Spleen (tissue), 11 donors: ENCODE measurements around the gene ITGB5. TPM values are rescaled to one million over a fixed set of nuclear protein-coding genes. Genes with fewer than 3 reads are reported as not detected.
"Not testable (repeated sequence)": the region's sequence is repeated elsewhere in the genome, so short reads cannot be mapped to it uniquely, and the experiment has no call there.

Experiments used
- DNase-seq: peaks from one replicate; pipeline ENCODE4 v3.0.0-alpha.2; 2020
- H3K27ac ChIP-seq, 8 donors: fragments of 200-600 bp; sonication (generic) in 7 of 8; 1 replicate in 4 of 8; 2 replicates in 4 of 8; pipeline versions ENCODE4 v1.5.0 to v1.8.0; 2016 to 2021; ENCODE audit warnings: inconsistent platforms in 4 of 8, mild to moderate bottlenecking in 4 of 8, moderate library complexity in 1 of 8
- H3K27me3 ChIP-seq, 7 donors: fragments of 200-600 bp; sonication (generic) in 6 of 7; replicated peaks in 1 of 7; 1 replicate in 4 of 7; 2 replicates in 3 of 7; pipeline versions ENCODE4 v1.5.0 to v1.8.0; 2016 to 2021; ENCODE audit warnings: inconsistent platforms in 3 of 7, mild to moderate bottlenecking in 1 of 7
- H3K36me3 ChIP-seq, 6 donors: fragments of 200-600 bp; sonication (generic) in 5 of 6; 1 replicate in 4 of 6; 2 replicates in 2 of 6; pipeline versions ENCODE4 v1.5.0 to v1.8.0; 2016 to 2021; ENCODE audit warnings: inconsistent platforms in 2 of 6
- H3K4me1 ChIP-seq, 6 donors: fragments of 200-600 bp; sonication (generic) in 5 of 6; 1 replicate in 3 of 6; 2 replicates in 3 of 6; pipeline versions ENCODE4 v1.5.0 to v1.8.0; 2016 to 2021; ENCODE audit warnings: inconsistent platforms in 3 of 6
- H3K4me3 ChIP-seq, 8 donors: fragments of 200-600 bp; sonication (generic) in 7 of 8; 1 replicate in 4 of 8; 2 replicates in 4 of 8; pipeline versions ENCODE4 v1.5.0 to v1.8.0; 2016 to 2021; ENCODE audit warnings: inconsistent platforms in 4 of 8, mild to moderate bottlenecking in 4 of 8, moderate library complexity in 2 of 8
- H3K9me3 ChIP-seq, 8 donors: fragments of 200-600 bp; sonication (generic) in 7 of 8; 1 replicate in 4 of 8; 2 replicates in 4 of 8; pipeline versions ENCODE4 v1.5.0 to v1.8.0; 2016 to 2021; ENCODE audit warnings: inconsistent platforms in 4 of 8
- POLR2A ChIP-seq, 3 donors: fragments of 450-650 bp; IDR thresholded peaks; one replicate each; pipeline ENCODE4 v1.5.1; 2017; ENCODE audit warnings: antibody characterized with exemption in 3 of 3, mild to moderate bottlenecking in 1 of 3
- POLR2AphosphoS5 ChIP-seq, 3 donors: sonication (generic); formaldehyde crosslinking; IDR thresholded peaks; one replicate each; pipeline ENCODE4 v1.5.1; 2017; ENCODE audit warnings: antibody characterized with exemption in 3 of 3
- WGBS, 5 donors: extraction: QIAGEN DNeasy Blood & Tissue Kit in 3 of 5; methylation state at CpG; one replicate each; pipeline versions ENCODE4 v1.1.5 to v1.1.7; 2013 to 2018; 5-methylcytosine and 5-hydroxymethylcytosine counted together
- intact Hi-C: fragments of 100-400 bp; cut with DNase I; formaldehyde crosslinking; loops from one replicate; pipeline ENCODE4 v1.15.0; 2023; ENCODE audit warnings: low total_unique reads
- polyA plus RNA-seq, 3 donors: library from polyadenylated mRNA; stranded (reverse); fragments of 200-250 nt; gene quantifications; one replicate each; pipeline ENCODE4 v1.2.1, GENCODE V29; 2013
- total RNA-seq, 7 donors: library from RNA; depleted of rRNA in 3 of 7; stranded (reverse); fragments of >200 nt in 3 of 7; fragmentation: NEBNext Ultra II Directional in 4 of 7; extraction: Animal tissue kit (Norgen Biotek cat#: 25700) in 4 of 7; gene quantifications; one replicate each; pipeline versions ENCODE4 v1.1.0 to v1.2.1, GENCODE V29; 2016 to 2021
- TF ChIP-seq, protein P1 (sequence below), 11 experiments: fragments of 200-600 bp in 7 of 11; fragments of 450-650 bp in 4 of 11; sonication (generic) in 4 of 11; IDR thresholded peaks in 8 of 11; conservative IDR thresholded peaks in 3 of 11; 1 replicate in 7 of 11; 2 replicates in 4 of 11; pipeline versions ENCODE4 v1.4.0 to v1.8.0; 2016 to 2021; ENCODE audit warnings: antibody characterized with exemption in 11 of 11, inconsistent platforms in 4 of 11, mild to moderate bottlenecking in 1 of 11
- donor health status: healthy with polysubstance abuse.
- donor health status: DM: no; HTN: no; CAD: no; lungs with moderate emphysema.
- donor health status: DM: no; HTN: no; CAD: no.
- donor health status: Bipolar disorder and iron deficiency.
- donor health status: healthy.
- donor health status: DM: no; HTN: no; CAD: no.
- donor health status: DM: yes; HTN: yes; CAD: no.

The ITGB5 gene
- total and polyA plus RNA-seq, 10 donors, result 7.4 to 227 (median 108) TPM

DNA sequence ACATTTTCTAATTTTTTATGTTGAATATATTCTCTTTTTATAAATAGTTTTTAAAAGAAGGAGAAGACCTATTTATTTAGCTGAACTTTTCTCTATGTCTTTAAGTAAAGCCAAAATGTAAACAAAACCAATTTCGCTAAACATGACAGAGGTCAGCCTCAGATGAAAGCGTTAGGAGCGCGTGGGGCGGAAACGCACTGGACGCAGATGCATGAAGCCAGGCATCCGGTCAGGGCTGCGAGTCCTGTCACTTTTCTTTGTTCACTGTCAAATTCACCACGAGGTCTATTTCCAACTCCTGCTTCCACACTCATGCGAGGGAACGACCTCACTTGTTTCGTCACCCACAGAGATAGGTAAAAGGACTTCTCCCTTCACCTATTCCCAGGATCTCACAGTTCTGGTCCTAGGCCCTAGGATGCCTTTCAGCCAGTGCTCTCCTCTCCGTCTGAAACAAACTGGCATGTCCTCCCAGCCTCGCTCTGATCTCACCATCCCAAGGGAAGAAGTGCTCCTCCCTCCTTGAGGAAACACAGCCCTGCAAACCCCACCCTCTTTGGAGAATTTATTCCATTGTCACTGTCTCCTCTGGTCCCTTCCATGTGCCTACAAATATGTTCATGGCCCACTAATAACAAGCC, 57.9 kb downstream of the ITGB5 start:
- no peak overlapping the region for H3K4me3 ChIP-seq
- peaks cover 0 to 12% (median 2%) of the 10 kb centered on the region in 6 donors for H3K4me1 ChIP-seq
- intact Hi-C loops, result no loop called here
- H3K36me3 ChIP-seq, result no peaks in the 10 kb centered on the region
- 84 to 89% (median 87%) methylated on average over 15 of the region's 15 CpGs for WGBS, 5 donors
- H3K27me3 ChIP-seq, result no peaks in the 10 kb centered on the region
- TF ChIP-seq POLR2AphosphoS5 (IDR thresholded peaks at IDR 0.05), result no peak
- TF ChIP-seq, protein P1, sequence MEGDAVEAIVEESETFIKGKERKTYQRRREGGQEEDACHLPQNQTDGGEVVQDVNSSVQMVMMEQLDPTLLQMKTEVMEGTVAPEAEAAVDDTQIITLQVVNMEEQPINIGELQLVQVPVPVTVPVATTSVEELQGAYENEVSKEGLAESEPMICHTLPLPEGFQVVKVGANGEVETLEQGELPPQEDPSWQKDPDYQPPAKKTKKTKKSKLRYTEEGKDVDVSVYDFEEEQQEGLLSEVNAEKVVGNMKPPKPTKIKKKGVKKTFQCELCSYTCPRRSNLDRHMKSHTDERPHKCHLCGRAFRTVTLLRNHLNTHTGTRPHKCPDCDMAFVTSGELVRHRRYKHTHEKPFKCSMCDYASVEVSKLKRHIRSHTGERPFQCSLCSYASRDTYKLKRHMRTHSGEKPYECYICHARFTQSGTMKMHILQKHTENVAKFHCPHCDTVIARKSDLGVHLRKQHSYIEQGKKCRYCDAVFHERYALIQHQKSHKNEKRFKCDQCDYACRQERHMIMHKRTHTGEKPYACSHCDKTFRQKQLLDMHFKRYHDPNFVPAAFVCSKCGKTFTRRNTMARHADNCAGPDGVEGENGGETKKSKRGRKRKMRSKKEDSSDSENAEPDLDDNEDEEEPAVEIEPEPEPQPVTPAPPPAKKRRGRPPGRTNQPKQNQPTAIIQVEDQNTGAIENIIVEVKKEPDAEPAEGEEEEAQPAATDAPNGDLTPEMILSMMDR (IDR thresholded peaks at IDR 0.05 in 8 of 11, conservative IDR thresholded peaks at IDR 0.05 in 3 of 11), result no peak
- DNase-seq, result no peak
- H3K9me3 ChIP-seq, result no peaks in the 10 kb centered on the region
- peak overlapping the region in 1 of 8 donors; percentile 11 for H3K27ac ChIP-seq

DNA sequence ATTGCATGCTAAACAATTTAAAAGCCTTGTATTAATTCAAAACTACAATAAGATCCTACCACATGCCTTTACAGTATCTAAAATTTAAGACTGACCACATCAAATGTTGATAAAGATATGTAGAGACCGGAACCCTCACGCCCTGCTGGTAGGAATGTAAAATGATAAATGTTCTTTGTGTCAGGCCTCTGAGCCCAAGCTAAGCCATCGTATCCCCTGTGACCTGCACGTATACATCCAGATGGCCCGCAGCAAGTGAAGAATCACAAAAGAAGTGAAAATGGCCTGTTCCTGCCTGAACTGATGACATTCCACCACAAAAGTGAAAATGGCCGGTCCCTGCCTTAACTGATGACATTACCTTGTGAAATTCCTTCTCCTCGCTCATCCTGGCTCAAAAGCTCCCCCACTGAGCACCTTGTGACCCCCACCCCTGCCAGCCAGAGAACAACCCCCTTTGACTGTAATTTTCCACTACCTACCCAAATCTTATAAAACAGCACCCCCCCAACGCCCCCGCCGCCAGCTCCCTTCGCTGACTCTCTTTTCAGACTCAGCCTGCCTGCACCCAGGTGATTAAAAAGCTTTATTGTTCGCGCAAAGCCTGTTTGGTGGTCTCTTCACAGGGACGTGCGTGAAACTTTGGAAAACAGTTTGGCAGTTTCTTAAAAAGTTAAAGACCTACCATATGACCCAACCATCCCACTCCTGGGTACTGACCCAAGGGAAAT, 59.5 kb downstream of the ITGB5 start:
- TF ChIP-seq, protein P1 (IDR thresholded peaks at IDR 0.05 in 8 of 11, conservative IDR thresholded peaks at IDR 0.05 in 3 of 11), result peak in 1 of 11 experiments; percentile 14
- intact Hi-C loops, H3K9me3 ChIP-seq, DNase-seq, H3K27me3 ChIP-seq, H3K4me3 ChIP-seq, H3K36me3 ChIP-seq, H3K27ac ChIP-seq: not testable (repeated sequence)
- H3K4me1 ChIP-seq, result peaks cover 0 to 12% (median 0%) of the 10 kb centered on the region in 6 donors
- WGBS, 5 donors, result 87 to 92% (median 90%) methylated on average over 15 of the region's 15 CpGs

DNA sequence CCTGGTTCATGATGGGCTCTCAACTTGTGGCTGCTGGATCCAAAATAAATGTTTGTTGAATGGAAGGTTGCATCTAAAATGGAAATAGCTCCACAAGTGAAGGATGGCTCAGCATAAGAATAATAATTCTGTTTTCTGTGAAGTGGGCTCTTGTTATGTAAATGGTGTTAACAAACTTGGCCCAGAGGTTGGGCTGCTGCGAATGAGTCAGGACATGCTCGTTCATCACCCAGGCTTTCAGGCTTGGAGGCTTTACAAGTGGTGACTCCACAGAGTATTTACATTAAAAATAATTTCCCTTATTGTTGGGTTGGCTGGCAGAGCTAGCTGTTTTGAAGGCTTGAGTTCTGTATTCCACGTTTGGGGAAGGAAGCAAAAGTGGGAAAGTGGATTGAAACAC, 60.5 kb downstream of the ITGB5 start:
- no peaks in the 10 kb centered on the region for H3K36me3 ChIP-seq
- intact Hi-C loops, result no loop called here
- TF ChIP-seq POLR2A (IDR thresholded peaks at IDR 0.05) (no peak), POLR2AphosphoS5 (IDR thresholded peaks at IDR 0.05) (no peak)
- TF ChIP-seq, protein P1 (IDR thresholded peaks at IDR 0.05 in 8 of 11, conservative IDR thresholded peaks at IDR 0.05 in 3 of 11), result no peak
- no peaks in the 10 kb centered on the region for H3K27me3 ChIP-seq
- WGBS, 5 donors, result 47 to 70% (median 50%) methylated on average over 3 of the region's 3 CpGs
- H3K27ac ChIP-seq, result no peak overlapping the region
- peaks cover 0 to 7% (median 0%) of the 10 kb centered on the region in 6 donors for H3K4me1 ChIP-seq
- H3K9me3 ChIP-seq, result no peaks in the 10 kb centered on the region
- no peak overlapping the region for H3K4me3 ChIP-seq
- no peak for DNase-seq

DNA sequence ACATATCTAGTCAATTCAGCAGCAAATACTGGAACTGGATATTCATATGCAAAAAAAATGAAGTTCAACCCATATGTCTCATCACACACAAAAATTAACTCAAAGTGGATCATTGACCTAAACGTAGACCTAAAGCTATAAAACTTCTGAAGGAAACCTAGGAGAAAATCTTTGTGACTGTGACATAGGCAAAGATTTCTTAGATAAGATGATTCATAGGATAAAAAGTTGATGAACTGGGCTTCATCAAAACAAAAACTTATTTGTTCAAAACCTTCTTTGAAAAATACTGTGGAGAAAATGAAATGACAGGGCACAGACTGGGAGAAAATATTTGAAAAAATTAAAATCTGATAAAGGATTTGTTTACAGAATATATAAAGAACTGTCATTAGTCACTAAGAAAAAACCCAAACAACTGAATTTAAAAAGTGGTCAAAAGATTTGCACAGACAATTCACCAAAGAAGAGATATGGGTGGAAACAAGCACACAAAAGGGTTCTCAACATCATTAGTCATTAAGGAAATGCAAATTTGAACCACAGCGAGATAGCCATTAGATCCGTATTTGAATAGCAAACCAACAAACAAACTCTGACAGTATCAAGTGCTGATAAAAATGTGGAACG, 62.8 kb downstream of the ITGB5 start:
- no peak for DNase-seq
- WGBS, 5 donors, result 85 to 95% (median 91%) methylated on average over 4 of the region's 4 CpGs
- intact Hi-C loops, result no loop called here
- Histone ChIP-seq H3K27me3 (no peaks in the 10 kb centered on the region), H3K4me3 (no peak overlapping the region), H3K27ac (no peak overlapping the region), H3K9me3 (no peaks in the 10 kb centered on the region), H3K36me3 (peaks cover 0 to 18% (median 0%) of the 10 kb centered on the region in 6 donors), H3K4me1 (peaks cover 0 to 3% (median 0%) of the 10 kb centered on the region in 6 donors)
- TF ChIP-seq, protein P1 (IDR thresholded peaks at IDR 0.05 in 8 of 11, conservative IDR thresholded peaks at IDR 0.05 in 3 of 11), result no peak
- TF ChIP-seq POLR2AphosphoS5 (IDR thresholded peaks at IDR 0.05) (no peak), POLR2A (IDR thresholded peaks at IDR 0.05) (no peak)
